RKO (cell line): Measurements from ENCODE around the gene CHMP4A.

Experiments
- DNase-seq: peaks from one replicate; pipeline ENCODE4 v3.0.0-alpha.2; 2016; ENCODE audit warnings: low spot score

The CHMP4A gene, protein sequence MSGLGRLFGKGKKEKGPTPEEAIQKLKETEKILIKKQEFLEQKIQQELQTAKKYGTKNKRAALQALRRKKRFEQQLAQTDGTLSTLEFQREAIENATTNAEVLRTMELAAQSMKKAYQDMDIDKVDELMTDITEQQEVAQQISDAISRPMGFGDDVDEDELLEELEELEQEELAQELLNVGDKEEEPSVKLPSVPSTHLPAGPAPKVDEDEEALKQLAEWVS

GRCh38 chr14:24212924-24213865, at the start of gene CHMP4A:
CHMP4A (minus strand) TSS chr14:24213488; CDS start chr14:24213439, 49 bp downstream.
- DNase-seq, result peak; percentile 99

- no peak for DNase-seq
Measured at GRCh38 chr14:24261969-24262327, 48.7 kb upstream of the CHMP4A start.

GRCh38 chr14:24261256-24261968, 48.1 kb upstream of the CHMP4A start:
- no peak for DNase-seq

- no peak for DNase-seq
Measured at GRCh38 chr14:24260780-24261157, 47.5 kb upstream of the CHMP4A start.

- DNase-seq, result no peak
Measured at GRCh38 chr14:24260026-24260779, 46.9 kb upstream of the CHMP4A start.

- no peak for DNase-seq
Measured at GRCh38 chr14:24259282-24260025, 46.2 kb upstream of the CHMP4A start.

DNA sequence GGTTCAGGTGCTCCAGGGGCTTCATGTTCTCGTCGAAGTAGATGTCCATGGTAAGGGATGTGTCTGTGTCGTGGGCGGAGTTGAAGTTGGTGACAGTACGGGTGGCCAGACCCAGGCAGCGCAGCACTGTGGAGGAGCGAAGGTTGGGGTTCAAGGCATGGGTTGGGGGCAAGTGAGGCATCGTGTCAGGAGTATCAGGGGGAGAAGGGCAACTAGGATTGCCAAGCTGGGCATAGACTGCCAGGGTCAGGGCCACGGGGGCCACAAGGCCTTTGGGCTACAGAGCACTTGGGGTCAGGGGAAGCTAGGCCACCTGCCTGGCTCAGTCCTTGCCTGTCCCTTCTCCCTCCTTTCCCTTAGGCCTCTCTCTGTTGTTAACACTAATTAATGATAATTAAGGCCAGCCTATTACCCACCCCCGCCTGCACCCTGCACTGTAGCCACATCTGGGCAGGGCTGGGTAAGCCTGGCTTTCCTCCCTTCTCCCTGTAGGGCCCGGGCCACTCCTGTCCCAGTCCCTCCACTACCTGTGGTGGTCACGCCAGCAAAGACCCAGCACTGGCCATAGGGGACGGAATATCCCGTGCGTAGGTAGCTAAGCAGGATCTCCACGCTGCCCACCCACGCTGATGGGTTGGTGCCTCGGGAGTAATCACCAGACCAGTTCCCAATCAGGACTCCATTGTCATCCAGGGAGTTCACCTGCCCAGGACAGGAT, 45.4 kb upstream of the CHMP4A start:
- DNase-seq, result no peak

DNA sequence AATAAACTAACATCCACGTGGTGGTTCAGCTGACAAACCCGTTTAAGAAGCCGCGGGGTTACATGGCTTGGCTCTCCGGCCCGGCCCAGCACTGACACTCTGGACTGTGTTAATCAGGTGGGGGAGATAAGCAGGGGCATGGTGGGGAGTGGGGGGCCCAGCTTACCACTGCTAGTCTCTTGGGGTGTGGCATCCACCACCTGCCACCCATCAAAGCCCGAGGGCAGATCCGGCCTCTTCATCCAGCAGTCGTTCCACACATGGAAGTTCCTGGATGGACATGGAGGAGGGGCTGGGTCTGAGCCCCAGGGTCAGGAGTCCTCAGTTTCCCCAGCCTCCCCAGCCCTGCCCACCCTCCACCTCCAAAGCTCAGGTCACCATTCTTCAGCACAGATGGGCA, 44.8 kb upstream of the CHMP4A start:
- DNase-seq, result no peak

- no peak for DNase-seq
Measured at GRCh38 chr14:24256960-24257359, 43.7 kb upstream of the CHMP4A start.

DNA sequence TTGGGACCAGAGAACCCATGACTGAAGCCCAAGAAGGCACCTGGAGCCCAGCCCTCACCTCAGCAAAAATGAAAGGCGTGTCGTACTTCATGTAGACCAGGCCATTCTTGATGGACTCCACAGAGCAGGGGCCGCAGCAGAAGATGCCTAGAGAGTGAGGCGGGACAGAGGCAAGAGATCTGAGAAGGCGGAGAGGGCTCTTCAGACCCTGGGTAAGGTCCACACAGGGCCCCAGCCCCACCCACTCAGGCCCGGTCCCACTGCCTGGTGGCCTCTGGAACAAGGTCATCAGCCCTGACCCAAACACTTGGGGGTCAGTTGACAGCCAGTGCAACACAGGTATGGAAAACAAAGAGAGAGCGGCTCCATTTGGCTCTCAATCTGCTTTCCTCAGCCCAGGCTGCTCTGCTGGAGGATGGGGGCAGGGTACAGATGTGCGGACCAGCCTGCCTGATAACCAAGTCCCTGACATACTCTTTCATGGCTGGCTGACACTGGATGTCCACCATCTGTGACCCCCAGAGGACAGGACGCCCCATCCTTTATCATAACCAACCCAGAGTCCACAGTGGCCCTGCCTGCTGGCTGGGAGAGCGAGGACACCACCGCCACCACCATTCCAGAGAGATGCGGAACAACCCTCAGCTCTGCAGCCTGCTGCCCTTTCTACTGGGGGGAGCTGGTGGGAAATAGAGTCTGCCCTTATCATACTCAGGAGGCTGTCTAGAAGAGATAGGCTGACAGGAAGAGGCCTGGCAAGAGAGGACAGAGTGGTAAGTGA, 42.8 kb upstream of the CHMP4A start:
- no peak for DNase-seq

DNA sequence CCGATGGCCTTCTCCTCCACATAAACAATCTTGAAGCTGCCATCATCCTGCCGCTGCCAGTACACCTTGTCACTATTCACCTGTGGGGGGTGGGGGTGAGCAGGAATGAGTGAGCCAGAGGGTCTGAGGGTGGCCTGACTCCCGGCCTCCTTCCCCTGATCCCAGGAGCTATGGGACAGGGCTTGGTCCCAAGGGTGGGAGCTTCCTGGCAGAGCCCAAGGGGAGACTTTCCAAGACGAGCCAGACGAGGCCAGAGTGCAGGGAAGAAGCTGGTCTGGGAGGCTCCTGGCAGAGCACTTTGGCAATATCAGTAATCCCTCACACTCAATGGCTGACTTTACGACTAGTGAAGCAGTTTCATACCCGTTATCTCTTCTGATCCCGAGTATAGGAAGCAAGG, 42.1 kb upstream of the CHMP4A start:
- no peak for DNase-seq

- DNase-seq, result no peak
Measured at GRCh38 chr14:24254630-24255392, 41.5 kb upstream of the CHMP4A start.

GRCh38 chr14:24253936-24254335, 40.6 kb upstream of the CHMP4A start:
- no peak for DNase-seq

DNA sequence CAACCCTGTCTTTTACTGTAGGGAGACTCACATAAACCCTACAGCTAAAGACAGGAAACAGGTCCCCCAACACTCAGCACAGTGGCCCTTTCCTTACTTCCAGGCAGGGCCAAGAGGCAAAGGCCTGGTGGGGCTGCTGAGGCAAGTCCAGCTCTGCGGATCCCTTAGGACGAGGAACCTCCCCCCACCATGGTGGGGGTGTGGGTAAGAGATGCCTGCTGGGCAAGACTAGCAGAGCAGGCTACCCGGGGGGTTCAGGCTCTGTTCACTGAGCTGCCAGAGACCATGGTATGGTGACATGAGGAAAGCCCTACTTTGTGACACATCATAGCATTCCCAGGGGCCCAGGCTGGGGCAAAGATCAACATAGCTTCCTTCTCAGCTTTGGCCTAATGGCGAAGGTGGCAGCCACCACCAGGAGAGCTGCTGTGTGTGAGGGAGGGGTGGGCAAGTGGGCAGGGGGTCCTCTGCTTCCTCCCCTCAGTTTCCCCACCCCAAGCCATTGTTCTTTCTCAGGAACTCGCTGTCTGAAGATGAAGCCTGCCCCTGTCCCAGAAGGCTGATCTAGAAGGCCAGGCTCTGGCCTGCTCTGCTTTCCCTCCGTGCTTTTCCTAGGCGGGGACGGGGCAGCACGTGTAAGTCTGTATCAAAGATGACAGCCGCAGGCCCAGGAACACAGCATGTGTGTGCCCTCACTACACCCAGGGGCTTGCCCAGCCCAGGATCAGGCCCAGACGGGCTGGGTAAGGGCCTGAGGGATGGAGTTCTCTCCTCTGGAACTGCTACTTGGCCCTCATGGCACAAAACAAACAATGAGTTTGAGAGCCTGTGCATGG, 39.2 kb upstream of the CHMP4A start:
- DNase-seq, result no peak

GRCh38 chr14:24251880-24252288, 38.6 kb upstream of the CHMP4A start:
- no peak for DNase-seq

DNA sequence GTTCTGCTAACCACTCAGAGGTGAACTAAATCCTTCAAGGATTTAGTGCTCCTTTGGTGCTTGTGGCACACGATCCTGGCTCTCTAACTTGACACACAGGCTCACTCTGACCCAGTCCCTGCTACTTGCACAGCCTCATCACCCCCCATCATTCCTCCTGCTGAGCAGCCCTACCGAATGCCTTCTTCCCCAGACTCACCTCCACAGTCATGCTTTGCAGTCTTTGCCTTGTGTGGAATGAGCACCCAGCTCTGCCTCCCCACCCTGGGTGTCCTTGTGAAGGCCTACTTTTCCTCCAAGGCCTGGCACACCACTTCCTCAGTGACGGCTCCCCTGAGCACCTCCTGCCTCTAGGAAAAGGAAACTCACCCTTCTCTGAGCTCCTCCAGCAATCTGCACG, 37.1 kb upstream of the CHMP4A start:
- DNase-seq, result no peak

GRCh38 chr14:24249230-24250021, 36.1 kb upstream of the CHMP4A start:
- no peak for DNase-seq
